GM15510 (cell line): ENCODE results near the gene ADA.

Experiments
- POLR2A ChIP-seq: IDR thresholded peaks from 3 replicates; pipeline ENCODE4 v1.6.1; 2011; ENCODE audit warnings: borderline replicate concordance; ENCODE audit not compliant: insufficient read length; ENCODE audit errors: extremely low read depth

ADA gene

DNA sequence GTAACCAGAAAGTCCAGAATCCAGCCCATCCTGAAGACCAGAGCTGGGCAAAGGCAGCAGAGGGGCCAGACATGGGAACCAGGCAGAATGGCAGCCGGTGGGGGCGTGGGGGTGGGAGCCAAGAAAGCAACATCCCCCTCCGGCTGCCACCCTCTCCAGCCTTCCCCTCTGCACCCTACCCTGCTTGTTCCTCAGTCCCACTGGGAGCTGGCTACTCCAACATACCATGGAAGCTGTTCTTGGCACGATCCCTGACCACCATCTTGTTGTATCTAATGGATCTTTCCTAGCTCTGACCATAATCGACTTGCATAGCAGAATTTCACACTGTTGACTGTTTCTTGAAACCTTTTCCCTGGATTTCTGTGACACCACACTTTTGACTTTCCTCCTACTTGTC is 30.2 kb downstream of the ADA start:
- TF ChIP-seq POLR2A, result no peak

DNA sequence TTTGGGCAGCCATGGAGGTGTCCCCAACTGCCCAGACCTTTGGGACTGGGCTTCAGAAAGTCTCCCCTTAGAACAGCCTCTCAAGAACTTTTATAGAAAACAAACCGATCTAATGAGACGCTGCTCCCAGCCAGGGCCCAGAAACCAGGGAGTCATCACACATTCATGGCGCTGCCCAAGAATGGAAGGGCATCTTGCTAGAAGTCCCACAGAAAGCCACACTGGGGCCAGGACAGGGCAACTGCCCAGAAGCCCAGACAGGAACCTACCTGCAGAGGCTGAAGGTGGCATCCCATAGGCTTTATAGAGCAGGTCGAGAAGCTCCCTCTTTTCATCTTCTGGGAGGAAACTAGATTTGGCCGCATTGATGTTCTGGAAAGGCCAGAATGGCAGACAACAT is 31.5 kb downstream of the ADA start:
- no peak for TF ChIP-seq POLR2A

DNA sequence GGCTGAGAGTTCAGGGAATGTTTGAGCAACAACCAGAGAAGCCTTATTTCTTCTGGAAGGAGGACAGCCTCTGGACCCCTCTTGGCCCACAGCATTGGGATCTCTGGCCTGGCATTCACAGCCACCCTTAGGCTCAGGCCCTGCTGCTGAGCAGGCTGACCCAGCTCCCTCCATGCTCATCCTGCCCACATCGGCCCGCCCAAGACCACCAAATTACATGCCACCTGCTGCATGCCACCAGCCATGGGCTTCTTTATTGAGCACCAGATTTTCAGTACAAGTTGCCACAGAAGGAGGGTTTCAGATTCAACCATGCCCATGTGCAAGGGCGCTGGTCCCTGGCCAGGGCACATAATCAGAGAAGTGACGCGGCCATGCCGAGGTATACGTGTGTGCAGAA is 32.2 kb downstream of the ADA start:
- TF ChIP-seq POLR2A, result no peak

DNA sequence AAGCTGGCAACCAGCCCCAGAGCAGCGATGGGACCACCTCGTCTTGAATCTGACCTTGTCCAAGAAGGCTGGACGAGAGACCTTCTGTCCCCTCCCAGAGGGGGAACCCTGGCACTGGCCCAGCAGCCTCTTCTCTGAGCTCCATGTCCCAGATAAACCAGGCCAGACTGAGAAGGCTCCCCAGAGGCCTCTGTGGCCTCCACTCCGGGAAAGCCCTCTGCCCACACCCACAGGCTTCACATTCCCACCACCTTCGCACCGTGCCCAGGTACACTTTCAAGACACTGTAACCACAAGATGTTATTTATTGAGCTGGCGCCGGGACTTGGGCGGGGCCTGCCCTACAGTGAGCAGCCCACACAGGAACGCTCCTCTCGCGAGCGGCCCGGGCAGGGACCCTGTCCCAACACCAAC is 33.2 kb downstream of the ADA start:
- TF ChIP-seq POLR2A, result no peak

DNA sequence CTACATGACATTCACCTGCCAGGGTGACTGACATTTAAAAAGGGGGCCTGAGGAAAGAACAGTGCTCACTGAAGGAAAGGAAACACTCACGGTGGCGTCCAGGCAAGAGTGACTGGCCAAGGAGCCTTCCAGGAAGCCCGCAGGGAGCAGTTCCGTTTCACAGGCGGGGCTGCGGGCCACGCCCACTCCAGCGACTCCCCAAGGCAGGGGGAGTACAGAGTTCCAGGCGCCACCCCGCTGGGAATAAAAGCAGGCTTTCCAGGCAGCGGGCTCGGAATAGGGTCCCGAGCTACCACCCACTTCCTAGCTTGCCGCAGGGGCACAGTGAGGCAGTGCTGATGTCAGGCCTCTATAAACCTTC is 34.9 kb downstream of the ADA start:
- no peak for TF ChIP-seq POLR2A

DNA sequence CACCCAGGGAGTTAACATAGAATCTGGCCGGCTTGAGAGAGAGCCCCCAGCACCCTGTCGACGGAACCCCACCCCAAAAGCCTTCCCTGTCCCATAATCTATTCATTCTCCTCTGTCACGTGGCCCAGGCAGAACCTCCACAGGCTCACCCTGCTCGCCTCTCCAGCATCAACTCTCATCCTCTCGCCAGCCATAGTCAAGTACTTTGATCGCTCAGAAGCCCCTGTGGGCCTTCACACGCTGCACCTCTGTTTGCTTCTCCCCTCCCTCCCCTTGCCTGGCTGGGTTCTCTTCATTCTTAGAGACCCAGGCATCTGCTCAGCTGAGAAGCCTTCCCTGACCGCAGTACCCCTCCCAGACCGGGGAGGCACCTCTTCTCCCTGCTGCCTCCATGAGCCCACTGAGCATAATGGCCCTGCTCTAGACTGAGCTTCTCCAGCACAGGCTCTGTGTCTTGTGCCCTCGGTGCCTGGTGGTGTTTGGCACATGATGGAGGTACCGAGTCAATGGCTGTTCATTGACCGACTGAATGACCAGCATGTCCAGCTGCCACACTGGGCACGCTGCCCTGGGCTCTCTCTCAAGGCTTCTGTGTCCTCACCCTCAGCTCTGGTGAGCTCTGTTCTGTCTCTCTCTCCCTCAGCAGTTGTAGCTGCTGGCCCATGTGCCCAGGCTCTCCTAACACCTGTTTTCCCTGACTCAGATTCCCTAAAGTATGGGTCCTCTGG is 35.5 kb downstream of the ADA start:
- no peak for TF ChIP-seq POLR2A

DNA sequence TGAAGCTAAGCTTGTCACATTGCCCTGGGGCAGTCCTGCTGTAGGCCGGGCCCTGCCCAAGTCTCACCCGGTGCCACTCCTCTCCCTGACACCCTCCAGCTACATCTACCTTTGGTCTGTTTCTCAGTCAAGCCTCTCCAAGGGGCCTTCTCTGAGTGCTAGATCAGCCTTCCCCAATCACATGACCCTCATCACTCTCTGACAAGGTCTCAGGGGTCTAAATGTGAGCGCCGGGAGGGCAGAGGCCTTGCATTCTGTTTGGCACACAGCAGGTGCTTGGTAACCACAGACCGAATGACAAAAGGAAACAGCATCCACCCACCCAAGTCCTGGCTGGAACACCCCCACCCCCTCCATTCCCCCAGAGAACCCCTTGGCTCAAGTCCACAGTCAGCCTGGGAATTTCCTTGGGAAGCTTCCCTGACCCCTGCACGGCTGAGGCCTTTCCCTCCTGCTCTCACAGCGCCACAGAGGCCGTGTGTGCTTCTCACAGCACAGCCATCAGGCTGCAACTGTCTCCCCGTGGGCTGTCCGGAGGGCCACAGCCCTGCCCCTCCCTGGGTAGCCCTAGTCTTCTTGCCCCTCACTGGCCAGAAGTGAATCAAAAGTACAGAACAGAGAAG is 36.2 kb downstream of the ADA start:
- TF ChIP-seq POLR2A, result no peak

DNA sequence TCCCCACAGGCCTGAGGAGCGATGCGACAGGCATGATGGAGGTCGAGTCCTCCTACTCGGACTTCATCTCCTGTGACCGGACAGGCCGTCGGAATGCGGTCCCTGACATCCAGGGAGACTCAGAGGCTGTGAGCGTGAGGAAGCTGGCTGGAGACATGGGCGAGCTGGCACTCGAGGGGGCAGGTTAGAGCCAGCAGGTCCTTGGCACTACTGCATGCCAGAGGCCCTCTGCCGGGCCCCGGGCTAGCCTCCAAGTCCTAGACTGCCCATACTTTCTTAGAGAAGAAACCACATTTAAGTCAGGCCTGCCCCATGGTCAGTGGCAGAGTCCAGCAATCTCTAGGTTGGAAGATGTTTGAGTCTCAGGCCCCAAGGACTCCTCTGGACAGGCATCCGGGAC is 37.0 kb downstream of the ADA start:
- no peak for TF ChIP-seq POLR2A

DNA sequence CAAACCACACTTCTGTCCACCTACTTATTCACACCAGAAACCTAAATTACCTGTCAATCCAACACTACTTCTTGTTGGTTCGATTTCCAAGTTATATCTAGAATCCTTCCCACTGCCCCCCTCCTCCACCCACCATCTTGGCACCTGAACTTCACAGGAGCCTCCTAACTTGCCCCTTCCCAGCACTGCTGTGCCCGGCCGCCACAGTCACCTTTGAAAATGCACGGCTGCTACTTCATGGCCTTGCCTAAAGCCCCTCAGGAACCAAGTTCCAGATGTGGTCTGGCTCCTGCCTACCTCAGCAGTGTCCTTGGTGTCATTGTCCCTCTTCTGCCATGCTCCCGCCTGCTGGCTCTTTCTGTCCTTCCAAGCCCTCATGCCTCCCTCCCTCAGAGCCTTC is 37.9 kb downstream of the ADA start:
- no peak for TF ChIP-seq POLR2A

DNA sequence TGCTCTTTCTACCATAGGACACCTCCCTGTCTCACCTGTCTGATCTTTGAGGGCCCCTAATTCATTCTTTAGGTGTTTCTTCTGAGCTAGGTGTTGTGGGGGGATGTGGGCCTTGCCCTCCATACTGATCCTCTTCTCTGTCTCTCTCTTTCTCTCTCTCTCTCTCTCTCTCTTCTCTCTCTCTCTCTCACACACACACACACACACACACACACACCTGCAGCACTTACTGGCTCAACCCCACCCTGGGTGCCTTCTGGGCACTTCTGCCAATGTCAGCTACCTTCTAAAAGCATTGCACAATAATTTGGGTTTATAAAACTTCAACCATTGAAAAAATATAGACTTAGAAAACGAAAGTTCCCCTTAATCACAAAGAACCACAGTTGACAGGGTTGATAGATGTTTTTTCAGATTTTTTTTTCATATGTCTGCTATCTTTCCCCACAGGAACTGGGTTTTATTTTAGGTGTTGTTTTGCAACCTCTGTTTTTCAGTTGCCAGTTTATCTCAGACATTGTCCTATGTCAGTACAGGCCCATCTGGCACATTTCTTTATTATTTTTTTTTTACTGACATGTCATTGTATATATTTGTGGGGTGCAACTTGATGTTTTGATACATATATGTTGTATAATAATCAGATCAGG is 41.1 kb downstream of the ADA start:
- TF ChIP-seq POLR2A, result no peak

DNA sequence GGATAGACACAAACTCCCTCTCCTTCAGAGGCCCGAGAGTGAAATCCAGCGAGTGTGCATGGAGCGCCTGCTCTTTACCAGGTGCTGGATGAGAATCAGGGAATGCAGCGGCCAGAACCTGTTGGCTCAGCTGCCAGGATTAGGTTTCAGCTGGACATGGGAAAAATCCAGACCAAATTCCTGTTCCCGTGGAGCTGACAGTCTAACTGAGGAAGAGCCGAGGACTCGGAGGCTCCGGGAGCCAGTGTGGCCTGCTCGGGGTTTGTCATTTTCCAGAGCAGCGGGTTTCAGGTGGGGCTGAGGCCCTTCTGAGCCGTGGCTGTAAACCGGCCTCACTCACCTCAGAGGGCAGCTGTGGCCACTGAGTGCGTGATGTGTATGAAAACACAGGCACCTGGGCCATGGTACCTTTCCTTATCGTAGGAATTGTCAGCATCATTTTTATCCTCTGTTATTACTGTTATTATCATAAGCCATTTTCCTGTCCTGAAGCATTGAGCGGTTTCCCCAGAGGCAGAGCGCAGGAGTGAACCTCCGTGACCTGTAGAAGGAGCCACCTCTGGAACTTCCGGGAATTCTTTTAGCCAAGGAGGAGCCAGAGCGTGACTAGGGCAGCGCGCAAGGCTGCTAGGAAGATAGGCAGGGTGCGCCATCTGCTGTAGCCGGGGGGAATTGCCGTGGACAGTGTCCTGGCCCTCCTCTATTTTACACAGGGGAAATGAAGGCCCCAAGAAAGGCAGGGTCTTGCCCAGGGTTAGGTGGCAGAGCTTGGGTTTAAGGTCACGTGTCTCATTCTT is 41.8 kb downstream of the ADA start:
- no peak for TF ChIP-seq POLR2A

DNA sequence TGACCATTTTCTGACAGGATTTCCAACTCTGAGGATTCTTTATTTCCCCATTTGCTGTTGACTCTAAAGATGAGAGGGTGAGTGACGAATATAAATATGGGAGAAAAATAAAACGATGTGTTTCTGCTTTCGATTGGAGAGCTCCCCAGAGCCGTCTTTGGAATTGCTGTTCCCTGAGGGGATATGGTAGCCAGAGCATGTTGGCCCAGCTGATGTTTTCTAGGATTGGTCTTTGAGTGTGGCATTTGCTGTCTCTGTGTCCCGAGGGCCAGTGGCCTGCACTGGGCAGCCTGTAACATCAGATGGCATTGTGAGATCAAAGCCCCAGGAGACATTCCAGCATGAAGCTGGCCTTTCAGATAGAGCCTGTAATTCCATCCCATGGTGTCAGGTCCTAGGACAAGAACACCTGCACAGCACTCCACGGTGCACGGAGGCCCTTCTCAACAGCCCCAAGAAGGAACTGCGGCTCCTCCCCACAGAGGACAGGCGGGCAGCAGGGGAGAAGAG is 42.4 kb downstream of the ADA start:
- no peak for TF ChIP-seq POLR2A

DNA sequence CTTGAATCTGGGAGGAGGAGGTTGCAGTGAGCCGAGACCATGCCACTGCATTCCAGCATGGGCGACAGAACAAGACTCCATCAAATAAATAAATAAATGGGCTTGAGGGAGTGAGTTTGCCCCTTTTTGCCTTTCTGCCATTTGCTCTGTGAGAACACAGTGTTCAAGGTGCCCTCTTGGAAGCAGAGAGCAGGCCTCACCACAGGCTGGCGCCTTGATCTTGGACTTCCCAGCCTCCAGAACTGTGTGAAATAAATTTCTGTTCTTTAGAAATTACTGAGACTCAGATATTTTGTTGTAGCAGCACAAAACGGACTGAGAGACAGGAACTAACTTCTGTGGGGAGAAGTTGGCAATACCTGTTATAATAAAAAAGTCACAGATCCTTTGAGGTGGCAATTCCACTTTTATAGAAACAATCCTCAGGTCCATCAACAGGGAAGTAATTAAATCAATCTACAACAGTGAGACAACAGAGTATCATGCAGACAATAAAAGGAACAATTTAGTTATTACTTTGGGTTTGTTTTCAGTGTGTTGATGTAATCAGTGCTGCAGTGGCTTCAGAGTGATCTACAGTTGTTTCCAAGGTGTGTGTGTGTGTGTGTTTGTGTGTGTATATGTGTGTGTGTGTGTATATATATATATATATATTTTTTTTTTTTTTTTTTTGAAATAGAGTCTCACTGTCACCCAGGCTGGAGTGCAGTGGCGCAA is 44.6 kb downstream of the ADA start:
- no peak for TF ChIP-seq POLR2A

DNA sequence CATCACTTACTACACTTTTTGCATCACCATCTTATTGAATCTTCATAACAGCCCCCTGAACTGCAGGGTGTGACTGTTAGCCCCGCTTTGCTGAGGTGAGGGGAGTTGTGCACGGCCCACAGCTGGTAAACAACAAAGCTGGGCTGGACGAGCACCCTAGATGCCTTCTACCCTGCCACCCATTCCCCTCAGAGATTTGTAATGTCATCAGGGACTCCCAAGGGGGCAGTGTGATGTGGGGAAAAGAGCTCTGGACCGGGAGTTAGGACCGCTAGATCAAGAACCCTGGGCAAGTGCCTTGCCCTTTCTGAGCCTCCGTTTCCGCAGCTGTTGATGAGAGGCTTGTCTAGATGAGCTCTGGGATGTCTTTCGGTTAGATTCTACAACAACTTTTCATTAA is 48.2 kb downstream of the ADA start:
- TF ChIP-seq POLR2A, result no peak
